ENCODE data around the gene SCAF8.

SCAF8 gene

GRCh38 chr6:154733183-154733625 is at the start of gene SCAF8:
Gene SCAF8 (plus strand): TSS chr6:154733416. CDS start chr6:154733901, 485 bp downstream.
- Histone ChIP-seq H3K4me3 (ENCODE audit: low read length) (peak within 1 kb of the TSS; percentile 98), H3K27me3 (replicated peaks; ENCODE audit: control insufficient read depth, insufficient read depth, low read length) (no peaks in the 10 kb centered on the region), H3K9ac (ENCODE audit: low read length) (peak within 1 kb of the TSS; percentile 98), H3K9me3 (ENCODE audit: control insufficient read depth, low read length) (no peaks in the 10 kb centered on the region), H3K36me3 (ENCODE audit: control insufficient read depth, insufficient read depth, low read length, severe bottlenecking) (no peaks in the 10 kb centered on the region), H3K4me1 (ENCODE audit: control insufficient read depth, insufficient read depth, low read length) (peaks cover 25% of the 10 kb centered on the region)
- DNase-seq (ENCODE audit: low read depth) = peak; percentile 95

GRCh38 chr6:154683756-154684523 is 49.3 kb upstream of the SCAF8 start:
- no peaks in the 10 kb centered on the region for H3K9me3 ChIP-seq (ENCODE audit: control insufficient read depth, low read length)
- no peaks in the 10 kb centered on the region for H3K27me3 ChIP-seq (replicated peaks; ENCODE audit: control insufficient read depth, insufficient read depth, low read length)
- H3K36me3 ChIP-seq (ENCODE audit: control insufficient read depth, insufficient read depth, low read length, severe bottlenecking) = no peaks in the 10 kb centered on the region
- no peaks in the 10 kb centered on the region for H3K4me1 ChIP-seq (ENCODE audit: control insufficient read depth, insufficient read depth, low read length)
- H3K4me3 ChIP-seq (ENCODE audit: low read length) = peak overlapping the region; percentile 28
- no peak overlapping the region for H3K9ac ChIP-seq (ENCODE audit: low read length)
- peak; percentile 56 for DNase-seq (ENCODE audit: low read depth)

GRCh38 chr6:154686162-154686561 is 47.1 kb upstream of the SCAF8 start:
- Histone ChIP-seq H3K9ac (ENCODE audit: low read length) (no peak overlapping the region), H3K9me3 (ENCODE audit: control insufficient read depth, low read length) (no peaks in the 10 kb centered on the region)
- no peak for DNase-seq (ENCODE audit: low read depth)

GRCh38 chr6:154689493-154690255 is 43.5 kb upstream of the SCAF8 start:
- Histone ChIP-seq H3K4me3 (ENCODE audit: low read length) (no peak overlapping the region), H3K4me1 (ENCODE audit: control insufficient read depth, insufficient read depth, low read length) (no peaks in the 10 kb centered on the region), H3K9me3 (ENCODE audit: control insufficient read depth, low read length) (no peaks in the 10 kb centered on the region), H3K36me3 (ENCODE audit: control insufficient read depth, insufficient read depth, low read length, severe bottlenecking) (no peaks in the 10 kb centered on the region), H3K27me3 (replicated peaks; ENCODE audit: control insufficient read depth, insufficient read depth, low read length) (no peaks in the 10 kb centered on the region), H3K9ac (ENCODE audit: low read length) (no peak overlapping the region)
- DNase-seq (ENCODE audit: low read depth) = no peak

More at GRCh38 chr6:154686162-154686561, 47.1 kb upstream of the SCAF8 start:
- H3K4me1 ChIP-seq (ENCODE audit: control insufficient read depth, insufficient read depth, low read length) = no peaks in the 10 kb centered on the region
- H3K27me3 ChIP-seq (replicated peaks; ENCODE audit: control insufficient read depth, insufficient read depth, low read length) = no peaks in the 10 kb centered on the region
- no peak overlapping the region for H3K4me3 ChIP-seq (ENCODE audit: low read length)
- no peaks in the 10 kb centered on the region for H3K36me3 ChIP-seq (ENCODE audit: control insufficient read depth, insufficient read depth, low read length, severe bottlenecking)

- H3K9me3 ChIP-seq (ENCODE audit: control insufficient read depth, low read length) = no peaks in the 10 kb centered on the region
- no peaks in the 10 kb centered on the region for H3K4me1 ChIP-seq (ENCODE audit: control insufficient read depth, insufficient read depth, low read length)
- H3K27me3 ChIP-seq (replicated peaks; ENCODE audit: control insufficient read depth, insufficient read depth, low read length) = no peaks in the 10 kb centered on the region
- DNase-seq (ENCODE audit: low read depth) = no peak
- no peaks in the 10 kb centered on the region for H3K36me3 ChIP-seq (ENCODE audit: control insufficient read depth, insufficient read depth, low read length, severe bottlenecking)
- no peak overlapping the region for H3K9ac ChIP-seq (ENCODE audit: low read length)
- H3K4me3 ChIP-seq (ENCODE audit: low read length) = no peak overlapping the region
Measured at GRCh38 chr6:154690857-154691256, 42.4 kb upstream of the SCAF8 start.

GRCh38 chr6:154696661-154697060 is 36.6 kb upstream of the SCAF8 start:
- DNase-seq (ENCODE audit: low read depth) = no peak
- Histone ChIP-seq H3K27me3 (replicated peaks; ENCODE audit: control insufficient read depth, insufficient read depth, low read length) (no peaks in the 10 kb centered on the region), H3K36me3 (ENCODE audit: control insufficient read depth, insufficient read depth, low read length, severe bottlenecking) (no peaks in the 10 kb centered on the region), H3K9ac (ENCODE audit: low read length) (no peak overlapping the region), H3K4me1 (ENCODE audit: control insufficient read depth, insufficient read depth, low read length) (no peaks in the 10 kb centered on the region), H3K4me3 (ENCODE audit: low read length) (no peak overlapping the region), H3K9me3 (ENCODE audit: control insufficient read depth, low read length) (no peaks in the 10 kb centered on the region)

- H3K4me1 ChIP-seq (ENCODE audit: control insufficient read depth, insufficient read depth, low read length) = no peaks in the 10 kb centered on the region
- no peaks in the 10 kb centered on the region for H3K36me3 ChIP-seq (ENCODE audit: control insufficient read depth, insufficient read depth, low read length, severe bottlenecking)
- no peaks in the 10 kb centered on the region for H3K9me3 ChIP-seq (ENCODE audit: control insufficient read depth, low read length)
- H3K4me3 ChIP-seq (ENCODE audit: low read length) = no peak overlapping the region
- H3K9ac ChIP-seq (ENCODE audit: low read length) = no peak overlapping the region
- H3K27me3 ChIP-seq (replicated peaks; ENCODE audit: control insufficient read depth, insufficient read depth, low read length) = peaks cover 3% of the 10 kb centered on the region
- DNase-seq (ENCODE audit: low read depth) = no peak
Measured at GRCh38 chr6:154703124-154703523, 30.1 kb upstream of the SCAF8 start.

- Histone ChIP-seq H3K4me3 (ENCODE audit: low read length) (no peak overlapping the region), H3K27me3 (replicated peaks; ENCODE audit: control insufficient read depth, insufficient read depth, low read length) (peaks cover 3% of the 10 kb centered on the region), H3K9ac (ENCODE audit: low read length) (no peak overlapping the region), H3K4me1 (ENCODE audit: control insufficient read depth, insufficient read depth, low read length) (no peaks in the 10 kb centered on the region), H3K36me3 (ENCODE audit: control insufficient read depth, insufficient read depth, low read length, severe bottlenecking) (no peaks in the 10 kb centered on the region), H3K9me3 (ENCODE audit: control insufficient read depth, low read length) (no peaks in the 10 kb centered on the region)
- no peak for DNase-seq (ENCODE audit: low read depth)
Measured at GRCh38 chr6:154705471-154706113, 27.6 kb upstream of the SCAF8 start.

GRCh38 chr6:154706389-154706788 is 26.8 kb upstream of the SCAF8 start:
- H3K4me1 ChIP-seq (ENCODE audit: control insufficient read depth, insufficient read depth, low read length) = no peaks in the 10 kb centered on the region
- no peaks in the 10 kb centered on the region for H3K36me3 ChIP-seq (ENCODE audit: control insufficient read depth, insufficient read depth, low read length, severe bottlenecking)
- no peak overlapping the region for H3K9ac ChIP-seq (ENCODE audit: low read length)
- H3K9me3 ChIP-seq (ENCODE audit: control insufficient read depth, low read length) = no peaks in the 10 kb centered on the region
- DNase-seq (ENCODE audit: low read depth) = no peak
- H3K4me3 ChIP-seq (ENCODE audit: low read length) = no peak overlapping the region
- H3K27me3 ChIP-seq (replicated peaks; ENCODE audit: control insufficient read depth, insufficient read depth, low read length) = peaks cover 3% of the 10 kb centered on the region

- H3K9ac ChIP-seq (ENCODE audit: low read length) = no peak overlapping the region
- no peaks in the 10 kb centered on the region for H3K4me1 ChIP-seq (ENCODE audit: control insufficient read depth, insufficient read depth, low read length)
Measured at GRCh38 chr6:154709621-154710020, 23.6 kb upstream of the SCAF8 start.

GRCh38 chr6:154710689-154711088 is 22.5 kb upstream of the SCAF8 start:
- H3K9me3 ChIP-seq (ENCODE audit: control insufficient read depth, low read length) = no peaks in the 10 kb centered on the region
- DNase-seq (ENCODE audit: low read depth) = no peak

More at GRCh38 chr6:154709621-154710020, 23.6 kb upstream of the SCAF8 start:
- Histone ChIP-seq H3K27me3 (replicated peaks; ENCODE audit: control insufficient read depth, insufficient read depth, low read length) (no peaks in the 10 kb centered on the region), H3K9me3 (ENCODE audit: control insufficient read depth, low read length) (no peaks in the 10 kb centered on the region), H3K4me3 (ENCODE audit: low read length) (no peak overlapping the region), H3K36me3 (ENCODE audit: control insufficient read depth, insufficient read depth, low read length, severe bottlenecking) (no peaks in the 10 kb centered on the region)
- no peak for DNase-seq (ENCODE audit: low read depth)

More at GRCh38 chr6:154710689-154711088, 22.5 kb upstream of the SCAF8 start:
- Histone ChIP-seq H3K4me3 (ENCODE audit: low read length) (no peak overlapping the region), H3K27me3 (replicated peaks; ENCODE audit: control insufficient read depth, insufficient read depth, low read length) (no peaks in the 10 kb centered on the region), H3K36me3 (ENCODE audit: control insufficient read depth, insufficient read depth, low read length, severe bottlenecking) (no peaks in the 10 kb centered on the region), H3K4me1 (ENCODE audit: control insufficient read depth, insufficient read depth, low read length) (no peaks in the 10 kb centered on the region), H3K9ac (ENCODE audit: low read length) (no peak overlapping the region)
